ENCODE results near the gene GSE1. TPM values are rescaled to one million over a fixed set of nuclear protein-coding genes. Genes with fewer than 3 reads are reported as not detected.

GSE1 gene
- total RNA-seq, 1 experiment from 2014 or later: 90.2 TPM

GRCh38 chr16:85600530-85601271, 12.4 kb upstream of the GSE1 start:
- RAD21 ChIA-PET (ENCODE audit: low non-redundant PET in 1 of 2, low total read pairs in 2 of 2, uncharacterized antibody in 2 of 2, unreplicated experiment in 2 of 2): no interaction called here
- H3K27me3 ChIP-seq (ENCODE audit: insufficient read depth, low read length): no peaks in the 10 kb centered on the region
- no peak overlapping the region for H2AFZ ChIP-seq (ENCODE audit: low read depth, low read length, poor library complexity, severe bottlenecking)
- POLR2A ChIA-PET: no interaction called here
- H3K4me2 ChIP-seq (ENCODE audit: low read length): no peak overlapping the region
- no peaks in the 10 kb centered on the region for H3K79me2 ChIP-seq (ENCODE audit: insufficient read depth, low read length)
- H3K4me1 ChIP-seq (ENCODE audit: control insufficient read depth in 1 of 2, insufficient read depth in 2 of 2, low read length in 2 of 2): 0 out of 4 replicates have a peak, but pooled peaks cover 0 to 4% of the 10 kb centered on the region in 2 experiments
- no peak for TF ChIP-seq ELF1 (IDR thresholded peaks at IDR 0.05; ENCODE audit: borderline replicate concordance, low read depth)
- TF ChIP-seq JUND (IDR thresholded peaks at IDR 0.05): no peak
- no peak for TF ChIP-seq SIN3A (IDR thresholded peaks at IDR 0.05; ENCODE audit: low read depth)
- TF ChIP-seq ZNF274 (IDR thresholded peaks at IDR 0.05; ENCODE audit: low read depth, low read length): no peak
- no peak for TF ChIP-seq SRF (IDR thresholded peaks at IDR 0.05; ENCODE audit: low read depth)
- TF ChIP-seq SP1 (IDR thresholded peaks at IDR 0.05; ENCODE audit: low read depth): no peak
- TF ChIP-seq MAX (IDR thresholded peaks at IDR 0.05): no peak
- TF ChIP-seq CTCF (IDR thresholded peaks at IDR 0.05 in 2 of 3, conservative IDR thresholded peaks at IDR 0.05 in 1 of 3; ENCODE audit: borderline replicate concordance in 1 of 3, insufficient read depth in 1 of 3, low read depth in 2 of 3, low read length in 2 of 3): no peak
- TF ChIP-seq ATF3 (IDR thresholded peaks at IDR 0.05): no peak
- no peak for TF ChIP-seq POLR2AphosphoS5 (IDR thresholded peaks at IDR 0.05; ENCODE audit: low read depth, low read length)
- no peak for TF ChIP-seq RAD21 (IDR thresholded peaks at IDR 0.05; ENCODE audit: low read depth)
- no peak for TF ChIP-seq CEBPB (IDR thresholded peaks at IDR 0.05; ENCODE audit: low read depth)
- TF ChIP-seq YY1 (IDR thresholded peaks at IDR 0.05; ENCODE audit: extremely low read depth, insufficient replicate concordance, low read depth, low read length): no peak
- no peak for TF ChIP-seq FOSL1 (IDR thresholded peaks at IDR 0.05; ENCODE audit: low read depth)
- no peak for TF ChIP-seq EZH2phosphoT487 (IDR thresholded peaks at IDR 0.05; ENCODE audit: borderline replicate concordance)
- TF ChIP-seq CBX3 (IDR thresholded peaks at IDR 0.05; ENCODE audit: low read depth): no peak
- no peak for TF ChIP-seq ZFX (IDR thresholded peaks at IDR 0.05)
- no peak for TF ChIP-seq TCF7L2 (IDR thresholded peaks at IDR 0.05; ENCODE audit: borderline replicate concordance, extremely low read depth, insufficient read depth, insufficient read length)
- no peak for TF ChIP-seq REST (IDR thresholded peaks at IDR 0.05; ENCODE audit: low read depth)
- intact Hi-C loops (cut with micrococcal nuclease): no loop called here
- H4K20me1 ChIP-seq (ENCODE audit: insufficient read depth): no peaks in the 10 kb centered on the region
- no peaks in the 10 kb centered on the region for H3K9me2 ChIP-seq (ENCODE audit: insufficient read depth)
- no peak overlapping the region for H3K27ac ChIP-seq (ENCODE audit: low read depth, low read length)
- CTCF ChIA-PET: no interaction called here
- ATAC-seq (no peak), DNase-seq (ENCODE audit: low read depth, low spot score) (no peak)
- BruUV-seq (replicated peaks): no TSS peak
- H3K4me3 ChIP-seq (replicated peaks in 1 of 2; ENCODE audit: low read depth in 1 of 2, low read length in 2 of 2): no peak overlapping the region
- no peaks in the 10 kb centered on the region for H3K9me3 ChIP-seq (ENCODE audit: control insufficient read depth in 1 of 2, insufficient read depth in 1 of 2, low read depth in 1 of 2, low read length in 2 of 2)
- H3K9ac ChIP-seq (ENCODE audit: low read length): no peak overlapping the region
- no peaks in the 10 kb centered on the region for H3K36me3 ChIP-seq (ENCODE audit: control insufficient read depth in 1 of 2, insufficient read depth in 2 of 2, low read length in 2 of 2)
